Psoas muscle (tissue), 8 donors: ENCODE measurements around the gene VENTX. TPM values are rescaled to one million over a fixed set of nuclear protein-coding genes. Genes with fewer than 3 reads are reported as not detected.

Experiments
- ATAC-seq, 4 donors: fragments of 200-7000 bp; cut with Tn5 transposase; one replicate each; pipeline ENCODE4 v1.9.1; 2020; ENCODE audit warnings: moderate library complexity in 3 of 4, mild to moderate bottlenecking in 2 of 4
- DNase-seq, 2 donors: peaks; one replicate each; pipeline ENCODE4 v3.0.0-alpha.2; 2020
- H3K27ac ChIP-seq: fragments of 200-600 bp; one replicate; pipeline ENCODE4 v1.8.0; 2022
- H3K27me3 ChIP-seq, 3 donors: fragments of 200-600 bp in 1 of 3; one replicate each; pipeline versions ENCODE4 v1.6.1 to v1.8.0; 2013 to 2022; ENCODE audit warnings: low read length in 2 of 3, mild to moderate bottlenecking in 2 of 3, moderate library complexity in 1 of 3; ENCODE audit not compliant: insufficient read depth in 3 of 3
- H3K36me3 ChIP-seq, 2 donors: fragments of 200-600 bp in 1 of 2; one replicate each; pipeline versions ENCODE4 v1.6.1 to v1.8.0; 2013 to 2022; ENCODE audit warnings: low read depth in 1 of 2, mild to moderate bottlenecking in 1 of 2, moderate library complexity in 1 of 2; ENCODE audit not compliant: insufficient read depth in 1 of 2
- H3K4me1 ChIP-seq: fragments of 200-600 bp; one replicate; pipeline ENCODE4 v1.8.0; 2022
- H3K4me3 ChIP-seq: fragments of 200-600 bp; one replicate; pipeline ENCODE4 v1.8.0; 2022; ENCODE audit warnings: mild to moderate bottlenecking
- H3K9me3 ChIP-seq: fragments of 200-600 bp; one replicate; pipeline ENCODE4 v1.8.0; 2022
- WGBS, 3 donors: extraction: QIAGEN DNeasy Blood & Tissue Kit; methylation state at CpG; one replicate each; pipeline versions ENCODE4 v1.1.6 to v1.1.7; 2013; 5-methylcytosine and 5-hydroxymethylcytosine counted together
- intact Hi-C, 2 donors: fragments of 100-400 bp; cut with DNase I; formaldehyde crosslinking; loops; one replicate each; pipeline versions ENCODE4 v1.11.0 to v1.14.2; 2022
- polyA plus RNA-seq, 3 donors: library from polyadenylated mRNA; stranded (reverse); fragments of 200-250 nt; gene quantifications; one replicate each; pipeline ENCODE4 v1.2.3, GENCODE V29; 2013
- total RNA-seq, 4 donors: library from RNA; stranded (reverse); fragmentation: NEBNext Ultra II Directional in 2 of 4; extraction: Animal tissue kit (Norgen Biotek cat#: 25700) in 2 of 4; gene quantifications; one replicate each; pipeline versions ENCODE4 v1.2.1 to v1.2.4, GENCODE V29; 2021 to 2023
- TF ChIP-seq, protein P1 (sequence below): fragments of 200-600 bp; IDR thresholded peaks from one replicate; pipeline ENCODE4 v1.8.0; 2022; ENCODE audit warnings: antibody characterized with exemption
- donor health status: healthy with polysubstance abuse.
- donor health status: DM: no; HTN: no; CAD: no; lungs with moderate emphysema.
- donor health status: Bipolar disorder and iron deficiency.
- donor health status: healthy.
- donor health status: DM: yes; HTN: yes; CAD: no.
- donor health status: DM: no; HTN: no; CAD: no.
- donor health status: DM: no; HTN: no; CAD: no.
- donor health status: DM: yes; HTN: yes; CAD: no.

Gene VENTX
- total and polyA plus RNA-seq, 7 donors, result 0.03 to 0.34 (median 0.24) TPM

DNA sequence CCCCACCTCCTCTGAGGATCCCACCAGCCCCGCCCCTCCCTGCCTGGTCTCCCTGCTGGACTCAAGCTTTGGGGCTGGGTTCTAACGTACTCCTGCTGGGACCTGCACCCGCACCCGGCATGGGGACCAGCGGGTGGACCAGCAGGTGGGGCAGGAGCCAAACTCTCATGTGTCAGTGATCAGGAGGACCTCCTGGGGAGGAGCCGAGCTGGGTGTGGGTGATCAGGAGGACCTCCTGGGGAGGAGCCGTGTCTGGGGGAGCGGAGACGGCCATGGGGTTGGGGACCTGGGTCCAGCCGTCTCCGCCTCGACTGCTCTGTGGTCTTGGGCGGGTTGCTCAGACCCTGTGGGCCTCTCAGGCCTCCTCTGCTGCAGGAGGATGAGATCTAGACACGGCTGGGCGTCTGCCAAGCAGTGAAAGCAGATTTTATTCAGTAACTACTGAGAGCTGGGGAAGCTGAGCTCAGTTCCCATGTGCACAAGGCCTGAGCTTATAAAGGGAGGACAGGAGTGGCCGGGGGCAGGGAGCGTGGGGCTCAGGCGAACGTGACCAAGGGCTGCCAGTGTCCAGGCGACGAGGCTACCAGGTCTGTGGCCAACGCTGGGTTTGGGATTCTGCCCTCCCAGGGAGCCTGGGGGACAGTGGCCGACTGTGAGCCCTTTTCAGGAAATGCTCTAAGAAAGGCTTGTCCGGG is 41.3 kb upstream of the VENTX start:
- intact Hi-C loops, result no loop called here
- TF ChIP-seq, protein P1, sequence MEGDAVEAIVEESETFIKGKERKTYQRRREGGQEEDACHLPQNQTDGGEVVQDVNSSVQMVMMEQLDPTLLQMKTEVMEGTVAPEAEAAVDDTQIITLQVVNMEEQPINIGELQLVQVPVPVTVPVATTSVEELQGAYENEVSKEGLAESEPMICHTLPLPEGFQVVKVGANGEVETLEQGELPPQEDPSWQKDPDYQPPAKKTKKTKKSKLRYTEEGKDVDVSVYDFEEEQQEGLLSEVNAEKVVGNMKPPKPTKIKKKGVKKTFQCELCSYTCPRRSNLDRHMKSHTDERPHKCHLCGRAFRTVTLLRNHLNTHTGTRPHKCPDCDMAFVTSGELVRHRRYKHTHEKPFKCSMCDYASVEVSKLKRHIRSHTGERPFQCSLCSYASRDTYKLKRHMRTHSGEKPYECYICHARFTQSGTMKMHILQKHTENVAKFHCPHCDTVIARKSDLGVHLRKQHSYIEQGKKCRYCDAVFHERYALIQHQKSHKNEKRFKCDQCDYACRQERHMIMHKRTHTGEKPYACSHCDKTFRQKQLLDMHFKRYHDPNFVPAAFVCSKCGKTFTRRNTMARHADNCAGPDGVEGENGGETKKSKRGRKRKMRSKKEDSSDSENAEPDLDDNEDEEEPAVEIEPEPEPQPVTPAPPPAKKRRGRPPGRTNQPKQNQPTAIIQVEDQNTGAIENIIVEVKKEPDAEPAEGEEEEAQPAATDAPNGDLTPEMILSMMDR, result no peak
- no peak overlapping the region for H3K4me3 ChIP-seq
- H3K4me1 ChIP-seq, result no peaks in the 10 kb centered on the region
- ATAC-seq (no peak), DNase-seq (peak in 1 of 2 donors; percentile 35)
- H3K9me3 ChIP-seq, result no peaks in the 10 kb centered on the region
- H3K27me3 ChIP-seq, result peaks cover 0 to 37% (median 4%) of the 10 kb centered on the region in 3 donors
- WGBS, 3 donors, result 70 to 74% (median 74%) methylated on average over 24 of the region's 24 CpGs
- H3K27ac ChIP-seq, result no peak overlapping the region
- no peaks in the 10 kb centered on the region for H3K36me3 ChIP-seq

DNA sequence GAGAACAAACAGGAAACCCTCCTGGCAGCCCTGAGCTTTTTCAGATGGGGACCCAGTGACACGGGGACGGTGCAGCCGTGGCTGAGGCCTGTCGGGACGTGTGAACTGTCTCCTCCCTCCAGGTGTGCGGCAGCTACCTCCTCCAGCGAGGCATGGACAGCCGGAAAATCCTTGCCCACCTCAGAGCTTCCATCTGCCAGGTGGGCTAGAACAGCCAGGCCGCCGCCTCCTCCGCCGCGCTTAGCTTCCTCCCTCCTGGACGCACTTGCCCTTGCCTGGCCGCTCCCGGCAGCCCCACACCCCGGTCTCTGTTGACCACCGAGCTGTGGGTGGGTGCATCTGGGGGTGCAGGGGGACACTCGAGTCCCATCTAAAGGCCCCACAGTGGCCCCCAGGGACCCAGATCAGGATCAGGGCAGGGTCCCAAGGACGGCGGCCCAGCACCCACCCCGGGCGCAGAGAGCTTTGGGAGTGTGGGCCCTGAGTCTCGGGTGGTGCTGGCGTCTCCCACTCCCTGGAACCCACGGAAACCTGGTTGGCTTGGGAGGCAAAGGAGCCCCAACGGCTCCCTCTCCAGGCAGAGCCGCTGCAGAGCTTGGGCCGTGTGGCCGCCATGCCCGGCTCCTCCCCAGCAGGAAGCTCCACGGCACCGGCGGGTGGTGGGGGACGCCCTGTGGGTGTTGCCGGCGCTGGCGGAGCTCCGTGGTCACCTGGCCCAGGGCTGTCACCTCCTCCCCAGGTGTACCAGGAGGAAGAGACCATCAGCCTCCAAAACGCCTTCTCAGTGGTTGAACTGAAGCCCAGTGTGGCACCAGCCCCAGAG is 40.5 kb upstream of the VENTX start:
- Histone ChIP-seq H3K27me3 (peaks cover 0 to 31% (median 4%) of the 10 kb centered on the region in 3 donors), H3K4me3 (no peak overlapping the region), H3K27ac (no peak overlapping the region), H3K9me3 (no peaks in the 10 kb centered on the region), H3K4me1 (no peaks in the 10 kb centered on the region), H3K36me3 (no peaks in the 10 kb centered on the region)
- WGBS, 3 donors, result 78 to 84% (median 79%) methylated on average over 36 to 40 of the region's 40 CpGs
- TF ChIP-seq, protein P1, result no peak
- intact Hi-C loops, result no loop called here
- DNase-seq (peak; percentile 11 to 39), ATAC-seq (no peak)

DNA sequence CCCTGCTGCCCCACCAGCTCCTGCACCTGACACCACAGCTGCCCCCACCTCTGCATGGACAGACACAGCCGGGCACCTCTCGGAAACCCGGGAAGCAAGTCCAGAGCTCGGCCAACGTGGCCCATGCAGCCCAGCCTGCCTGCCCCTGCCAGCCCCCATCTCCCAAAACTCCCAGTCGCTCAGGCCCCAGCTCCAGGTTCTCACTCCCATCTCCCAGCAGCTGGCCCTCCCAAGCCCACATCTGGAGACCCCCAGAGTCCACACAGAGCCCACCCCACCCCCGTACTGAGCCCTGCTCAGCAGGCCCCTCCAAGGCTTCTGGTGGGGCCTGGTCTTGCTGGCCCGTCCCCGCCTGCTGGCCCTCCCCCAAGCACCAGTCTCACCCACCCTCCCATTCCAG is 39.9 kb upstream of the VENTX start:
- Histone ChIP-seq H3K4me1 (no peaks in the 10 kb centered on the region), H3K36me3 (no peaks in the 10 kb centered on the region), H3K9me3 (no peaks in the 10 kb centered on the region), H3K27me3 (peaks cover 0 to 26% (median 6%) of the 10 kb centered on the region in 3 donors), H3K4me3 (no peak overlapping the region), H3K27ac (no peak overlapping the region)
- DNase-seq, result peak in 1 of 2 donors; percentile 42
- ATAC-seq, result no peak
- TF ChIP-seq, protein P1, result no peak
- intact Hi-C loops, result no loop called here
- 78 to 86% (median 81%) methylated on average over 9 of the region's 9 CpGs for WGBS, 3 donors

DNA sequence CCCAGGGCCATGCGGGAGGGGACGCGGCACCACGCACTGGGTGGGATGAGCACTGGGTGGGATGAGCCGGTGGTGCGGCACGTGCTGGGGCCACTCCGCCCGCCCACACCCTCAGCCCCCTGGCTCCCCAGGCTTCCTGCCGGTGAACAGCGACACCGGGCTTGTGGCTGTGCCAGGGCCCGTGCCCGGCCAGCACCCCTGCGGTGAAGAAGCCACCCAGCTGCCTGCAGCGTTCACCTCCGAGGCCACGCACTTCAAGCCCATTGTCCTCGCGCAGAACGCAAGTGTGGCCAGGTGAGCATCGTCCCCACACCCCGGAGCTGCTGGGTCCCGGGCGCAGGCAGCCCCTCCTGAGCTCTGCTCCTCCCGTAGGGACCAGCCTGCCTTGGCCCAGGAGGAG is 39.4 kb upstream of the VENTX start:
- DNase-seq (peak; percentile 10 to 26), ATAC-seq (no peak)
- H3K9me3 ChIP-seq, result no peaks in the 10 kb centered on the region
- peaks cover 0 to 26% (median 7%) of the 10 kb centered on the region in 3 donors for H3K27me3 ChIP-seq
- H3K27ac ChIP-seq, result no peak overlapping the region
- WGBS, 3 donors, result 86 to 94% (median 87%) methylated on average over 23 to 26 of the region's 26 CpGs
- H3K4me1 ChIP-seq, result no peaks in the 10 kb centered on the region
- intact Hi-C loops, result no loop called here
- H3K4me3 ChIP-seq, result no peak overlapping the region
- TF ChIP-seq, protein P1, result no peak
- no peaks in the 10 kb centered on the region for H3K36me3 ChIP-seq
